ENCODE data around the gene AHR.

DNA sequence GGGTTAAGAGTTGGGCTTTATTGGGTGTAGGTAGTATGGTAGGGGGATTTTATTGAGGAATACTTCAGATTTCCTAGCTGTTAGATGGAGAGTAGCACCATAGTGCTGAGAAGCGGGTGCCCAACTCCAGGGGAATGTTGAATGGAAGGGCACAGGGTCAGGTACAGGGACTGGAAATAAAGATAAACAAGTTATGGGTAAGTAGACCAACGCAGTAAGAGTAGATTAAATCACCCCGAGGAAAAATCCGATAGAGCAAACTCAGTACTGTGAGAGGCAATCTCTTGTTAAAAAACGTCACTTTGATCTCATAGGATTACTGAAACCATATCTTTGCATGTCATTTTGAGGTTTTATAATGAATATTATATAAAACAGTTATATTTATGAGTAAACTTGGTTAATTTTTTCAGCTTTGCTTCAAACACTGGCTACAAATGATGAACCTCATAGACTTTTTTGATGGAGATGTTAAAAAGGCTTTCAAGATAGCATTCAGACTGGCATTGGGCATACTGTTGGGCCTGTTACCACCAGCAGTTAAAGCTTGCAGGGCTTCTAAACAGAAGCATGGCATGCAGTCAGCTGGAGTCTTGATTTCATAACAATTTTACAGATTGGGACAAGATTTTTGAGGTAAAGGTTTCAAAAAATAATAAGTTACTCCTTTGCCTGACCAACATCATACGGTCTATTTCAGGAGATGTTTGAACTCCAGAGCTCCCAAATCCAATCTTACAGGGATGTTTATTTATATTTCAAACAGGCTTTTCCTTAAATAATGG lies 7.1 kb downstream of the AHR start:
- TF ChIP-seq, protein P1, sequence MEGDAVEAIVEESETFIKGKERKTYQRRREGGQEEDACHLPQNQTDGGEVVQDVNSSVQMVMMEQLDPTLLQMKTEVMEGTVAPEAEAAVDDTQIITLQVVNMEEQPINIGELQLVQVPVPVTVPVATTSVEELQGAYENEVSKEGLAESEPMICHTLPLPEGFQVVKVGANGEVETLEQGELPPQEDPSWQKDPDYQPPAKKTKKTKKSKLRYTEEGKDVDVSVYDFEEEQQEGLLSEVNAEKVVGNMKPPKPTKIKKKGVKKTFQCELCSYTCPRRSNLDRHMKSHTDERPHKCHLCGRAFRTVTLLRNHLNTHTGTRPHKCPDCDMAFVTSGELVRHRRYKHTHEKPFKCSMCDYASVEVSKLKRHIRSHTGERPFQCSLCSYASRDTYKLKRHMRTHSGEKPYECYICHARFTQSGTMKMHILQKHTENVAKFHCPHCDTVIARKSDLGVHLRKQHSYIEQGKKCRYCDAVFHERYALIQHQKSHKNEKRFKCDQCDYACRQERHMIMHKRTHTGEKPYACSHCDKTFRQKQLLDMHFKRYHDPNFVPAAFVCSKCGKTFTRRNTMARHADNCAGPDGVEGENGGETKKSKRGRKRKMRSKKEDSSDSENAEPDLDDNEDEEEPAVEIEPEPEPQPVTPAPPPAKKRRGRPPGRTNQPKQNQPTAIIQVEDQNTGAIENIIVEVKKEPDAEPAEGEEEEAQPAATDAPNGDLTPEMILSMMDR (IDR thresholded peaks at IDR 0.05; ENCODE audit: low read length), result no peak
- TF ChIP-seq EZH2 (IDR thresholded peaks at IDR 0.05; ENCODE audit: borderline replicate concordance, low read length), result no peak

All from OCI-LY1 (cell line).